DND-41 (cell line): Measurements from ENCODE around the gene UBE3D.

Experiments used
- ATAC-seq: fragments of 200-7000 bp; cut with Tn5 transposase; 3 replicates; pipeline ENCODE4 v1.9.1; 2021; ENCODE audit warnings: low read depth; ENCODE audit not compliant: insufficient read depth
- DNase-seq: peaks from one replicate; pipeline ENCODE4 v3.0.0-alpha.2; 2020
- H2AFZ ChIP-seq: 2 replicates; pipeline ENCODE4 v1.6.0; 2012; ENCODE audit warnings: low read depth, low read length
- H3K27ac ChIP-seq: 2 replicates; pipeline ENCODE4 v1.5.1; 2012; ENCODE audit warnings: low read length, inconsistent platforms
- H3K27me3 ChIP-seq: fragments of 200-600 bp; sonication (generic); 2 replicates; pipeline ENCODE4 v1.6.0; 2012; ENCODE audit warnings: low read length, mild to moderate bottlenecking, inconsistent platforms; ENCODE audit not compliant: insufficient read depth, poor library complexity
- H3K36me3 ChIP-seq: 2 replicates; pipeline ENCODE4 v1.5.1; 2012; ENCODE audit warnings: low read length, inconsistent platforms; ENCODE audit not compliant: insufficient read depth
- H3K4me1 ChIP-seq: 2 replicates; pipeline ENCODE4 v1.5.1; 2012; ENCODE audit warnings: mild to moderate bottlenecking, low read length; ENCODE audit not compliant: insufficient read depth
- H3K4me2 ChIP-seq: 2 replicates; pipeline ENCODE4 v1.6.0; 2012; ENCODE audit warnings: mild to moderate bottlenecking, moderate library complexity, low read length, inconsistent platforms; ENCODE audit not compliant: insufficient read depth
- H3K4me3 ChIP-seq, 2 experiments: fragments of 200-600 bp in 1 of 2; shearing (Covaris generic) in 1 of 2; 2 replicates each; pipeline ENCODE4 v1.5.1; 2012 to 2016; ENCODE audit warnings: inconsistent platforms in 2 of 2, low read length in 2 of 2, mild to moderate bottlenecking in 2 of 2, low read depth in 1 of 2, moderate library complexity in 1 of 2
- H3K79me2 ChIP-seq: 2 replicates; pipeline ENCODE4 v1.6.0; 2012; ENCODE audit warnings: low read length, inconsistent platforms; ENCODE audit not compliant: insufficient read depth
- H3K9ac ChIP-seq: 2 replicates; pipeline ENCODE4 v1.6.0; 2012; ENCODE audit warnings: low read depth, mild to moderate bottlenecking, inconsistent platforms, low read length, moderate library complexity
- H3K9me3 ChIP-seq: 2 replicates; pipeline ENCODE4 v1.5.1; 2012; ENCODE audit warnings: low read length, moderate library complexity, mild to moderate bottlenecking, inconsistent platforms; ENCODE audit not compliant: insufficient read depth, severe bottlenecking
- H4K20me1 ChIP-seq: 2 replicates; pipeline ENCODE4 v1.6.0; 2012; ENCODE audit warnings: low read length; ENCODE audit not compliant: insufficient read depth
- CTCF ChIP-seq: IDR thresholded peaks from 2 replicates; pipeline ENCODE4 v1.5.1; 2012; ENCODE audit warnings: borderline replicate concordance, low read length, moderate library complexity, mild to moderate bottlenecking; ENCODE audit not compliant: poor library complexity, severe bottlenecking; ENCODE audit errors: extremely low read depth
- EZH2 ChIP-seq: IDR thresholded peaks from 3 replicates; pipeline ENCODE4 v1.6.1; 2012; ENCODE audit warnings: borderline replicate concordance, low read depth, mild to moderate bottlenecking, moderate library complexity, low read length, inconsistent platforms; ENCODE audit not compliant: severe bottlenecking

UBE3D gene

GRCh38 chr6:83006270-83006905 lies 59.3 kb downstream of the UBE3D start:
- Histone ChIP-seq H3K36me3 (no peaks in the 10 kb centered on the region), H3K79me2 (no peaks in the 10 kb centered on the region), H3K27ac (peak overlapping the region; percentile 29; the same call in 1 of the 2 replicates), H4K20me1 (no peaks in the 10 kb centered on the region), H3K9ac (no peak overlapping the region), H3K27me3 (no peaks in the 10 kb centered on the region), H3K9me3 (no peaks in the 10 kb centered on the region), H3K4me2 (no peak overlapping the region), H2AFZ (no peak overlapping the region), H3K4me3 (no peak overlapping the region), H3K4me1 (peaks cover 12% of the 10 kb centered on the region)
- DNase-seq = no peak
- ATAC-seq = peak; percentile 66; the same call in 2 of the 3 replicates
- TF ChIP-seq EZH2 (no peak), CTCF (no peak)

- DNase-seq = no peak
- ATAC-seq = no peak
- Histone ChIP-seq H4K20me1 (no peaks in the 10 kb centered on the region), H3K79me2 (no peaks in the 10 kb centered on the region), H3K4me2 (no peak overlapping the region), H3K9ac (no peak overlapping the region), H3K27me3 (no peaks in the 10 kb centered on the region), H3K4me3 (no peak overlapping the region), H2AFZ (no peak overlapping the region), H3K27ac (no peak overlapping the region), H3K9me3 (no peaks in the 10 kb centered on the region), H3K36me3 (no peaks in the 10 kb centered on the region), H3K4me1 (no peaks in the 10 kb centered on the region)
- TF ChIP-seq CTCF (no peak), EZH2 (no peak)
Measured at GRCh38 chr6:82996156-82996555, 69.5 kb downstream of the UBE3D start.

- H3K79me2 ChIP-seq = no peaks in the 10 kb centered on the region
- no peak overlapping the region for H3K4me2 ChIP-seq
- no peak overlapping the region for H3K9ac ChIP-seq
- H3K4me3 ChIP-seq = no peak overlapping the region
- H3K27me3 ChIP-seq = no peaks in the 10 kb centered on the region
- H3K27ac ChIP-seq = no peak overlapping the region
- no peak overlapping the region for H2AFZ ChIP-seq
- H3K4me1 ChIP-seq = no peaks in the 10 kb centered on the region
- TF ChIP-seq CTCF (no peak), EZH2 (no peak)
- H3K9me3 ChIP-seq = no peaks in the 10 kb centered on the region
- DNase-seq = no peak
- H3K36me3 ChIP-seq = no peaks in the 10 kb centered on the region
- no peaks in the 10 kb centered on the region for H4K20me1 ChIP-seq
- ATAC-seq = no peak
Measured at GRCh38 chr6:82995066-82995465, 70.6 kb downstream of the UBE3D start.
